Stimulated activated CD4-positive, alpha-beta T cell treated with anti-CD3 and anti-CD28 coated beads, Interleukin-4, amount 100 ng/mL, for 1 hour (primary cell): ENCODE data around the gene H6PD.

ENCODE experiments used
- DNase-seq: peaks from one replicate; pipeline ENCODE4 v3.0.0-alpha.2; 2020

H6PD gene

GRCh38 chr1:9207715-9208114, 26.9 kb upstream of the H6PD start:
- no peak for DNase-seq

- DNase-seq = no peak
Observed at GRCh38 chr1:9211291-9211811, 23.2 kb upstream of the H6PD start.

- no peak for DNase-seq
Observed at GRCh38 chr1:9212735-9213134, 21.8 kb upstream of the H6PD start.

- DNase-seq = no peak
Observed at GRCh38 chr1:9213956-9214355, 20.6 kb upstream of the H6PD start.

- DNase-seq = no peak
Observed at GRCh38 chr1:9218917-9219316, 15.7 kb upstream of the H6PD start.

- DNase-seq = no peak
Observed at GRCh38 chr1:9222846-9223625, 11.5 kb upstream of the H6PD start.

GRCh38 chr1:9224664-9225410, 9.7 kb upstream of the H6PD start:
- no peak for DNase-seq

GRCh38 chr1:9225411-9225785, 9.2 kb upstream of the H6PD start:
- no peak for DNase-seq

GRCh38 chr1:9228609-9229008, 6.0 kb upstream of the H6PD start:
- DNase-seq = no peak

GRCh38 chr1:9229549-9229948, 5.0 kb upstream of the H6PD start:
- no peak for DNase-seq

- no peak for DNase-seq
Observed at GRCh38 chr1:9230869-9231533, 3.6 kb upstream of the H6PD start.

GRCh38 chr1:9231648-9232332, 2.8 kb upstream of the H6PD start:
- no peak for DNase-seq

- no peak for DNase-seq
Observed at GRCh38 chr1:9233241-9233941, 1.2 kb upstream of the H6PD start.

- DNase-seq = no peak
Observed at GRCh38 chr1:9233942-9234222, 692 bp upstream of the H6PD start.

- DNase-seq = no peak
Observed at GRCh38 chr1:9235096-9235459, 504 bp downstream of the H6PD start.

GRCh38 chr1:9235560-9235959, 986 bp downstream of the H6PD start:
- DNase-seq = no peak

GRCh38 chr1:9238134-9238533, 3.6 kb downstream of the H6PD start:
- DNase-seq = no peak

- no peak for DNase-seq
Observed at GRCh38 chr1:9238550-9238949, 4.0 kb downstream of the H6PD start.

GRCh38 chr1:9239622-9240401, 5.2 kb downstream of the H6PD start:
- DNase-seq = peak; percentile 23

GRCh38 chr1:9240914-9241820, 6.6 kb downstream of the H6PD start:
- DNase-seq = no peak

GRCh38 chr1:9241891-9242290, 7.3 kb downstream of the H6PD start:
- DNase-seq = no peak
